HL-60 (cell line): ENCODE results near the gene CTNND2.

Experiments
- CTCF ChIP-seq: IDR thresholded peaks from one replicate; pipeline ENCODE4 v1.5.1; 2011; ENCODE audit warnings: low read length, control low read depth, inconsistent platforms; ENCODE audit not compliant: insufficient read depth
- POLR2AphosphoS5 ChIP-seq: IDR thresholded peaks from 2 replicates; pipeline ENCODE4 v1.6.1; 2012; ENCODE audit warnings: low read depth
- SPI1 ChIP-seq: IDR thresholded peaks from 2 replicates; pipeline ENCODE4 v1.6.1; 2012; ENCODE audit warnings: low read depth, mild to moderate bottlenecking, borderline replicate concordance

GRCh38 chr5:10934783-10935355 is 969.4 kb downstream of the CTNND2 start:
- TF ChIP-seq CTCF (no peak), POLR2AphosphoS5 (no peak), SPI1 (no peak)
